HAP-1 (cell line): ENCODE results near the gene PUM1.
A peak's percentile ranks its signal among the peaks of the same experiment; 100 is the strongest.

ENCODE experiments used
- DNase-seq, 2 experiments: peaks; one replicate each; pipeline ENCODE4 v3.0.0-alpha.2; 2016 to 2020; ENCODE audit warnings: low spot score in 2 of 2
- H3K27me3 ChIP-seq: fragments of 250-450 bp; sonication (Bioruptor Pico); 2 replicates; pipeline ENCODE4 v1.5.1; 2020; ENCODE audit warnings: low read depth, mild to moderate bottlenecking, moderate library complexity
- H3K36me3 ChIP-seq: fragments of 250-450 bp; sonication (Bioruptor Pico); replicated peaks from 2 replicates; pipeline ENCODE4 v1.5.1; 2020; ENCODE audit warnings: mild to moderate bottlenecking
- H3K4me1 ChIP-seq: fragments of 250-450 bp; sonication (Bioruptor Pico); 2 replicates; pipeline ENCODE4 v1.5.1; 2020; ENCODE audit warnings: mild to moderate bottlenecking
- H3K4me3 ChIP-seq: fragments of 250-450 bp; sonication (Bioruptor Pico); 2 replicates; pipeline ENCODE4 v1.5.1; 2020; ENCODE audit warnings: mild to moderate bottlenecking, moderate library complexity
- H3K9me3 ChIP-seq: fragments of 250-450 bp; sonication (Bioruptor Pico); 2 replicates; pipeline ENCODE4 v1.5.1; 2020; ENCODE audit warnings: mild to moderate bottlenecking, moderate library complexity
- in situ Hi-C: fragments of 300-500 bp; cut with MboI; formaldehyde crosslinking; loops from 3 replicates; pipeline ENCODE4 v1.14.3; 2020; ENCODE audit warnings: low sequenced_read_pairs, inconsistent platforms, mixed read lengths

Gene PUM1

DNA sequence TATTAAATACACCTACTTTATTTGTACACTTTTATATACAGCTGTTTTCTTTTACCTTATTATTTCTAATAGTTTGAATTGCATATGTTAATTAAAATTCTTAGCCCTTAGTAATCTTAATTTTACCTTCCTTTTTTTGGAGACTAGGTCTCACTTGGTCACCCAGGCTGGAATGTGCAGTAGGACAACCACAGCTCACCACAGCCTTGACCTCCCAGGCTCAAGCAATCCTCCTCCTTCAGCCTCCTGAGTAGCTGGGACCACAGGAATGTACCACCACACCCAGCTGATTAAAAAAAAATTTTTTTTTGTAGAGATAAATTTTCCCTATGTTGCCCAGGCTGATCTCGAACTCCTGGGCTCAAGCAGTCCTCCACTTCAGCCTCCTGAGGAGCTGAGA lies 141.9 kb downstream of the PUM1 start:
- in situ Hi-C loops: loop anchor here (25.0 kb wide), 1 partner anchor 1686 kb away; the partner anchor contains the start of genes MECR and PTPRU
- DNase-seq: no peak
- Histone ChIP-seq H3K27me3 (0 out of 2 replicates have a peak, but pooled peaks cover 2% of the 10 kb centered on the region), H3K36me3 (no peaks in the 10 kb centered on the region), H3K9me3 (no peaks in the 10 kb centered on the region), H3K4me3 (no peak overlapping the region), H3K4me1 (peaks cover 12% of the 10 kb centered on the region)

DNA sequence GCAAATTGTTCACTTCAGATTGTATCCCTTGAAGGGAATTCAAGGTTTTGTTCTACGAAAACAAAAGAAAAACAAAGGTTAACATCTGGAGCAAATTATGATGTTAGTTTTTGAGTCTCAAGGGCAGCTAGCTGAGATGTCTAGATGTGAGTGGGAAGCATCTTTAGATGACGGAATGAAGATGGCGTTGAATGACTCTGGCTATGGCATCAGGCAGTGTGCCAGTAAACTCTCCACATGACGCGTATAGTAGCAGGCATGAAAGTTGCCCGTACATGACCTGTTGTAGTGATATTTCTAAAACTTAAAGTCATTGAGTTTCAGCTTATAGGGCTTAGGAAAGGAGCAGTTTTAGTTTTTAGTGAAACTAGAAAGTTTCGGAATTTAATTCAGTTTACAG lies 144.7 kb downstream of the PUM1 start:
- no peaks in the 10 kb centered on the region for H3K36me3 ChIP-seq
- in situ Hi-C loops: loop anchor here (25.0 kb wide), 1 partner anchor 1684 kb away; the partner anchor contains the start of genes MECR and PTPRU
- H3K4me3 ChIP-seq: no peak overlapping the region
- DNase-seq: peak in 1 of 2 experiments; percentile 7
- H3K4me1 ChIP-seq: peaks cover 4% of the 10 kb centered on the region; the same call in 1 of the 2 replicates
- H3K9me3 ChIP-seq: no peaks in the 10 kb centered on the region
- H3K27me3 ChIP-seq: 0 out of 2 replicates have a peak, but pooled peaks cover 2% of the 10 kb centered on the region

DNA sequence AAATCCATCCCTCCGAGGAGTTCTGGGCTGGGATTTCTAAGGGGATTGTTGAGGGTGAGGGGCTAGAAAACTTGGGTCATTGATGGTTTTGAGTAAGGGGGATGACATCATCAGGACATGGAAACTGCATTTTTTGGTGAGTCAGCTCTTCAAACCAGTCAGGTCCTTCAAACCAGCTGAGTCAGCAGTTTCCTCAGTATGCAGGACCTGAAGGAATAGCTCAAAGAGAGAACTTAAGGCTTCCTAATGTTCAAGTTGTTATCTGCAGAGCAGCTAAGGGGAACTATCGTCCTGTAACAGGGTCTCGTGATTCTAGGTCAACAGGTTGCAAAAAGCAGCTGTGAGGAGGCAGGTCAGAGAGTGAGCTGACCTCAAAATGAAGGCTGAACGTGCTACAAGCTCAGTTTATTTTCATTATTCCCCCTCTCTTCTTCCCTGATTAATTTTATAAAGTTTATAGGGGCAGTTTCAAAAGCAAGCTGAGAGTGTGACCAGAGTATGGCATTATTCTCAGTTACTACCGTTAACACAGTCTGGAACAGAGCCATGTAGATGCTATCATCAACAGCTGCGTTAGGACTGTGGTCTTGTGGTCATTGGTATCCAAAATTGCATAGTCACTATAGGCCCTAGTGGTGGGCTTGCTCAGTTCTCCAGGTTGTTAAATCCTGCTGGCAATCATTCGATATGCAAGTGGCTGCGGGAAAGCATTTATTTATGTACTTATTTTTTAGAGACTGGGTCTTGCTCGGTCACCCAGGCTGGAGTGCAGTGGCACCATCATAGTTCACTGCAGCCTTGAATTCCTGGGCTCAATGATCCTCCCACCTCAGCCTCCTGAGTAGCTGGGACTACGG lies 146.3 kb downstream of the PUM1 start:
- in situ Hi-C loops: loop anchor here (25.0 kb wide), 1 partner anchor 1682 kb away; the partner anchor contains the start of genes MECR and PTPRU
- Histone ChIP-seq H3K9me3 (no peaks in the 10 kb centered on the region), H3K36me3 (no peaks in the 10 kb centered on the region), H3K4me1 (peaks cover 4% of the 10 kb centered on the region; the same call in 1 of the 2 replicates), H3K27me3 (0 out of 2 replicates have a peak, but pooled peaks cover 2% of the 10 kb centered on the region), H3K4me3 (no peak overlapping the region)
- peak in 1 of 2 experiments; percentile 9 for DNase-seq

DNA sequence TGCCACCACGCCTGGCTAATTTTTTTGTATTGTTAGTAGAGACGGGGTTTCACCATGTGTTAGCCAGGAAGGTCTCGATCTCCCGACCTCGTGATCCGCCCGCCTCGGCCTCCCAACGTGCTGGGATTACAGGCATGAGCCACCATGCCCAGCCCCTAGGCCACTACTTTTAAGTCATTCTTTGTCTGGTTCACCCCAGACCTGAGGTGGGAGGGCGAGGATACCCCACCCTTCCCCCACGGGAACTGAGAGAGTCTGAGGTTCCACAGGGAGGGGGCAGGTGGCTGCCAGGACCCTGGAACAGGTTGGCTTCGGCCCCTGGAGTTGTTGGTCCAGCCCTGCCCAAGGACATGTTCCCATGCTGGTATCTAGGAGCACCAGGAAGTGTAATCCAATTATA lies 149.2 kb downstream of the PUM1 start:
- no peak for DNase-seq
- Histone ChIP-seq H3K4me3 (no peak overlapping the region), H3K9me3 (no peaks in the 10 kb centered on the region), H3K4me1 (peaks cover 4% of the 10 kb centered on the region; the same call in 1 of the 2 replicates), H3K27me3 (no peaks in the 10 kb centered on the region), H3K36me3 (no peaks in the 10 kb centered on the region)
- in situ Hi-C loops: loop anchor here (25.0 kb wide), 1 partner anchor 1679 kb away; the partner anchor contains the start of genes MECR and PTPRU

DNA sequence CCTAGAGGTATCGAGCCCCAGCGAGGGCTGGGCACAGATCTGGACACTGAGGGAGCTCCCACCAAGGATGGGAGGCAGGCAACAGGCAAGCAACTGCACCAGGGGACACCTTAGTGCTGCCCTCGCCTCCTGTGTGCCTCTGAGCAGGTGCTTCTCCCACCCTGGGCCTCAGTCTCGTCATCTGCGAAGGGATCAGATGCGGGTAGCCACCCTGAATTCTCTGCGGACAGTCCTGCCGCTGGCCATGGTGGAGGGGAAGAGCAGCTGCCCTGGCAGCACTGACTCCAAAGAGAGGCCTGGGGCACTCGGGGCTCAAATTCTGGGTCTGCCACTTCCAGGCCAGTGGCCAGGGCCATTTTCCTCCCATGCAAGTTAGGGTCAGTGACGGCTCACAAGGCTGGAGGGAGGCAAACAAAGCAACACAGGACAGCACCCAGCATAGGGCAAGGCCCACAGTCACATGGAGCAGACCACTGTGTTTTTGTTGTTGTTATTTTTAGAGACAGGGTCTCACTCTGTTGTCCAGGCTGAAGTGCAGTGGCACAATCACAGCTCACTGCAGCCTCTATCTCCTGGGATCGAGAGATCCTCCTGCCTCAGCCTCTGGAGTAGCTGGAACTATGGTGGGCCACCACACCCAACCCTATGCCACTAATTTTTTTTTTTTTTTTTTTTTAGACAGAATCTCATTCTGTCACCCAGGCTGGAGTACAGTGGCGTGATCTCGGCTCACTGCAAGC lies 149.9 kb downstream of the PUM1 start:
- H3K27me3 ChIP-seq: no peaks in the 10 kb centered on the region
- in situ Hi-C loops: loop anchor here (25.0 kb wide), 1 partner anchor 1678 kb away; the partner anchor contains the start of genes MECR and PTPRU
- no peaks in the 10 kb centered on the region for H3K36me3 ChIP-seq
- DNase-seq: no peak
- peaks cover 4% of the 10 kb centered on the region; the same call in 1 of the 2 replicates for H3K4me1 ChIP-seq
- no peak overlapping the region for H3K4me3 ChIP-seq
- no peaks in the 10 kb centered on the region for H3K9me3 ChIP-seq

DNA sequence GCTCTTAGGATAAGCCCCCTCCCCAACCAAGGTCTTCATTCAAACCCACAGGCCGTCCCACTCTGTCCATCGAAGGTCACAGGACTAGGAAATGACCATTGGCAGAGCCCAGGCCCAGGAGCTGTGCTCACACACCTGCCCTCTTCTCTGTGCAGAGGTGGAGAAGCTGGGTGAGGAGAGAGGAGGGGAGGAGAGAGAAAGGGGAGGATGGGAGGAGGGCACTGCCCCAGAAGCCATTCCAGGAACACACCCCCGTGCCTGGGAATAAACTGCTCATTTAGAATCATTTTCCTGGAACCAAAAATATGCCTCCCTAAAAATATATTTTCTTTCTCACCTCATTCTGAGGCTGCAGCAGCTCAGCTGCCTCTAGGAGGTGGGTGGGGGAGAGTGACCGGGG lies 150.6 kb downstream of the PUM1 start:
- Histone ChIP-seq H3K27me3 (no peaks in the 10 kb centered on the region), H3K9me3 (no peaks in the 10 kb centered on the region), H3K4me1 (peaks cover 4% of the 10 kb centered on the region; the same call in 1 of the 2 replicates), H3K4me3 (no peak overlapping the region), H3K36me3 (no peaks in the 10 kb centered on the region)
- DNase-seq: no peak
- in situ Hi-C loops: loop anchor here (5.0 to 25.0 kb wide), 3 partner anchors 113 to 1678 kb away; partner anchors contain the start of genes MECR and PTPRU

DNA sequence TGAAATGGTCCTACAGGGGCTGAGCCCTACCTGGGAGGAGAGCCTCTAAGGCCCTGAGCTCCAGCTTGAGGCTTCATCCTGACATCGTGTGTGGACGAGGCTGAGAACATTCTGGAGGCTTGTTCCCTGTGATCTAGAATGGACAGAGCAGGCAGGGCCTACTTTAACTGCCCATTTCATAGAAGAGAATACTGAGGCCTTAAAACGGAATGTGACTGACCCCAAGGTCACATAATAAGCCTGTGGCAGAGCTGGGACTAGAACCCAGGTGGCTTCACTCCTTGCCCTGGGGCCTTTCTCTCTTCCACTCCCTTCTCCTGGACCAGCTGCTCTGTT lies 151.0 kb downstream of the PUM1 start:
- Histone ChIP-seq H3K4me3 (no peak overlapping the region), H3K9me3 (no peaks in the 10 kb centered on the region), H3K36me3 (no peaks in the 10 kb centered on the region), H3K4me1 (peaks cover 3% of the 10 kb centered on the region; the same call in 1 of the 2 replicates), H3K27me3 (no peaks in the 10 kb centered on the region)
- in situ Hi-C loops: loop anchor here (5.0 to 25.0 kb wide), 3 partner anchors 112 to 1677 kb away; partner anchors contain the start of genes MECR and PTPRU
- DNase-seq: no peak

DNA sequence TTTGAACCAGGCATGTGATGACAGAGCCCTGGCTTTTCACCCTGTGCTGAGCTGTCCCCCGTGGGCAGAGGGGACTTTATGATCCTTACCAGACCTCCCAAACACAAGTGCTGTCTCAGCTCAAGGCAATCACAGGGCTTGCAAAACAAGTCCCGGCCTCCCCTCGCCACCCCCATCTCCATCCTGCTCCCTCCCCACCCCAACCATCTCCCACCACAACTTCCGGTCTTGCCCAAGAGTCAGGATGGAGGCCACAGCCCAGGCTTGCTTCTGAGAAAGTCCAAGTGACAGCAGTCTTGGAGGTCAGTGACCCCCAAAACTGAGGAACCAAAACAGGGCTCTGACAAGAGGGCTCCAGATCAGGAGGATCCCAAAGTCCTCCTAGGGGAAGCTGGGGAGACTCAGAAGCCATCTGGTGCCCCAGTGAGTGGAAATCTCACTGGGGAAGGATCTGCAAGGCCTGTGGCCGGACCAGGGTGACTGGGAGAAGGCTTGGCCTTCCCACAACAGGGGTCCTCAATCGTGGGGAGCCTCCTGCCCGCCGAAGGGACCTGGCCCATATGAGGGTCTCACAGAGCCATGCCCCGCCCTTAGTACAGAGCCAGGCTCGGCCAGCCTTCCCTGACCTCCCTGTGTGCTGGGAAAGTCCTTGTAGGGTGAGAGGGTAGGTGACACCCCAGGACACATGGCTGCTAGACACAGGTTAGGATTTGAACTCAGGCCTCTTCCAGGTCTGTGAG lies 152.4 kb downstream of the PUM1 start:
- H3K9me3 ChIP-seq: no peaks in the 10 kb centered on the region
- H3K4me3 ChIP-seq: no peak overlapping the region
- in situ Hi-C loops: loop anchor here (5.0 to 25.0 kb wide), 3 partner anchors 111 to 1676 kb away; partner anchors contain the start of genes MECR and PTPRU
- no peaks in the 10 kb centered on the region for H3K27me3 ChIP-seq
- no peaks in the 10 kb centered on the region for H3K36me3 ChIP-seq
- no peak for DNase-seq
- peaks cover 3% of the 10 kb centered on the region; the same call in 1 of the 2 replicates for H3K4me1 ChIP-seq

DNA sequence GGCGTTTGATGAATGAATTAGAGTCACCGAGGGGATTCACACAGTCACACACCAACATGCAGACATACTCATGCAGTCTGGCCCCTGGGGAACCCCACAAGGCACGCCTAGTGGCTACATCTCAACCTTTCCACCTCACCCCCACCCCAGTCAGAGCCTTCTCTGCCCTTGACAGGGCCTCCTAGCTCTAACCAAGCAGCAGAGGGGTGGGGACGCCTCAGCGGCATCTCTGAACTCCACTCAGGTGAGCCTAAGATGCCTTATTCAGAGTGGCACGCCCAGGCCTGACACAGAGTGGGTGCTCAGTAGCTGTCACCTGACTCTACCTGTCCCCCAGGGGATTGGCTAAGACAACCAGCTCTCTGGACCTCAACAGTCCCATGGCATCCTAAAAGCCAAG lies 153.3 kb downstream of the PUM1 start:
- in situ Hi-C loops: loop anchor here (5.0 to 25.0 kb wide), 3 partner anchors 110 to 1675 kb away; partner anchors contain the start of genes MECR and PTPRU
- no peak for DNase-seq
- peaks cover 3% of the 10 kb centered on the region; the same call in 1 of the 2 replicates for H3K4me1 ChIP-seq

DNA sequence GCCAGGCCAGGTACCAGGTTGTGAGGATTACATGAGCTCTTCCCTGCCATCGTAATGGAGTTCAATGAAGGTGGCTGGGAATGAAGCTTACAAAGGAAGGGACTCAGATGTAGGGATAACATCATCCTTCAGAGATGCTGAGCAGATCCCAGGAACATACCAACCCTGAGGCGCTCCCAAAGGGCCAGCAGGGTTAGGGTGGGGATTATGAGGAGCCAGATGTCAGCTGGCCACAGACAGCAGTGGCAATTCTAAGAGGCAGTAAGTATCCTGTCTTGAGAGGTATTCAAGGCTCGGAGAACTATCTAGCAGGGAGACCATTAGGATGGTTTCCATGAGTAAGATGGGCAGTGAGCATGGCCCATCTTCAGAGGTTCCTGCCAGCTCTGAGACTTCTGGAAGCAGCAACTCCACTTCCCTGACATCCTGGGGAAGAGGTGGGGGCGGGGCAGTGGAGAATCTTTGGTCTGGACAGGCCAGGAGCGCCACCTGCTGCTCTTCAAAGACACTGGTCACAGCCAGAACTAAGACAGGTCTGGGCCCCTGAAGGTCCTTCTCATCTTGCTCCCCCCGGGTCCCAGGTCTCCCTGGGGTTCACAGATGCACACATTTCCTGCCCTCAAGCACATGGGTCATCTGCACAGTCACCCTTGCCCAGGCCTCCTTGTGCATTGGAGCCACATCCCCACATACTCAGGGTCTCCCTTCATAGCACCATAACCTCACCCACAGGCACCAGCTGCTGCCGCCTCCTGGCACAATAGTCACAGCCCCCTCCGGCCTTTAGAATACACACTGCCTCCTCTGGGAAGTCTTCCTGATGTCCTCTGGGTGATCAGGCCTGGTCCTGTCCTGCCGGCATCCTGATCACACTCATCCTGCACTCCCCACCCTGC lies 154.2 kb downstream of the PUM1 start:
- peaks cover 3% of the 10 kb centered on the region; the same call in 1 of the 2 replicates for H3K4me1 ChIP-seq
- in situ Hi-C loops: loop anchor here (5.0 to 25.0 kb wide), 3 partner anchors 109 to 1674 kb away; partner anchors contain the start of genes MECR and PTPRU

More for the DNA sequence above, 153.3 kb downstream of the PUM1 start:
- no peaks in the 10 kb centered on the region for H3K36me3 ChIP-seq
- H3K27me3 ChIP-seq: no peaks in the 10 kb centered on the region
- no peaks in the 10 kb centered on the region for H3K9me3 ChIP-seq
- no peak overlapping the region for H3K4me3 ChIP-seq

DNA sequence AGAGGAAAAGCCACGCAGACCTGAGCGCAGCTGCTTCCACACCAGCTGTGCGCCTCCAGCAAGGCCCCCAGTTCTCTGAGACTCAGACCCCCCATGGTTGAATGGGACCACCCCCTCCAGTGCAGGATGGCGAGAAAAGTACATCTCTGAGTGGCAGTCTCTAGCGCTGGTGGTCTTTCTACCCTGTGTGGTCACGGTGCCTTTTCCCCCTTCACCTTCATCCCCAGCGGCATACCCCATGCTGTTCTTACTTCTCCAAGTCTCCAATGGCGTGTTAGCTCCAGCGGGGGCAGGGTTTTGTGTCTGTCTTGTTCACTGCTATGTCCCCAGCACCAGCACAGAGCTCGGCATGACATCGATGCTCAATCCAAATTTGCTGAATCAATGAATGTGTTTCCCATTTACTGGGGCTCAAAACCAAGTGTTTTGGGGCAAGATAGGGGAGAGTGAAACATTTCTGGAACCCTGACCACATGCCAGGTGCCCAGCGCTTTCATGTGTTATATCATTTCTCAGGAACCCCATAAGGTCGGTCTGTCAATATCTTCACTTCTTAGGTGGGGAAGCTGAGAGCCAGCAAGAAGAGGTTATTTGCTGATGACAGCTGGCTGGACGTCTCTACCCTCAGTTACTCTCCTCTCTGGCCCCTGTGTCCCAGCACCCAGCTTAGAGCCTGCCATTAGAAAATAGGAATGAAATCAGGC lies 156.0 kb downstream of the PUM1 start:
- in situ Hi-C loops: loop anchor here (5.0 to 25.0 kb wide), 3 partner anchors 107 to 1672 kb away; partner anchors contain the start of genes MECR and PTPRU
- Histone ChIP-seq H3K27me3 (no peaks in the 10 kb centered on the region), H3K4me1 (peaks cover 3% of the 10 kb centered on the region; the same call in 1 of the 2 replicates), H3K9me3 (no peaks in the 10 kb centered on the region), H3K4me3 (no peak overlapping the region; the same call in 1 of the 2 replicates), H3K36me3 (no peaks in the 10 kb centered on the region)
- DNase-seq: peak in 1 of 2 experiments; percentile 32

More for the DNA sequence above, 154.2 kb downstream of the PUM1 start:
- H3K4me3 ChIP-seq: no peak overlapping the region
- no peaks in the 10 kb centered on the region for H3K9me3 ChIP-seq
- H3K36me3 ChIP-seq: no peaks in the 10 kb centered on the region
- DNase-seq: peak; percentile 77 to 95
- H3K27me3 ChIP-seq: no peaks in the 10 kb centered on the region
